Measurements from ENCODE around the gene ANKK1.

The ANKK1 gene

GRCh38 chr11:113393501-113393985 lies 6.0 kb downstream of the ANKK1 start:
- DNase-seq (ENCODE audit: low spot score) (no peak), ATAC-seq (ENCODE audit: low read depth) (no peak)
- no peaks in the 10 kb centered on the region for H3K4me1 ChIP-seq (ENCODE audit: insufficient read depth, poor library complexity, severe bottlenecking)
- H3K36me3 ChIP-seq (ENCODE audit: low read depth) = no peaks in the 10 kb centered on the region
- no peak overlapping the region for H3K4me3 ChIP-seq (ENCODE audit: severe bottlenecking)
- no peaks in the 10 kb centered on the region for H3K27me3 ChIP-seq (ENCODE audit: insufficient read depth, poor library complexity, severe bottlenecking)
- no peaks in the 10 kb centered on the region for H3K9me3 ChIP-seq (ENCODE audit: severe bottlenecking)
- H3K27ac ChIP-seq (ENCODE audit: poor library complexity, severe bottlenecking) = no peak overlapping the region
- no peak for TF ChIP-seq CTCF (IDR thresholded peaks at IDR 0.05; ENCODE audit: poor library complexity, severe bottlenecking)

GRCh38 chr11:113394919-113395318 lies 7.3 kb downstream of the ANKK1 start:
- no peaks in the 10 kb centered on the region for H3K27me3 ChIP-seq (ENCODE audit: insufficient read depth, poor library complexity, severe bottlenecking)
- no peak for DNase-seq (ENCODE audit: low spot score)

GRCh38 chr11:113395782-113396336 lies 8.3 kb downstream of the ANKK1 start:
- Histone ChIP-seq H3K36me3 (ENCODE audit: low read depth) (no peaks in the 10 kb centered on the region), H3K27me3 (ENCODE audit: insufficient read depth, poor library complexity, severe bottlenecking) (no peaks in the 10 kb centered on the region), H3K4me1 (ENCODE audit: insufficient read depth, poor library complexity, severe bottlenecking) (no peaks in the 10 kb centered on the region), H3K27ac (ENCODE audit: poor library complexity, severe bottlenecking) (no peak overlapping the region), H3K9me3 (ENCODE audit: severe bottlenecking) (no peaks in the 10 kb centered on the region), H3K4me3 (ENCODE audit: severe bottlenecking) (no peak overlapping the region)
- DNase-seq (ENCODE audit: low spot score) (no peak), ATAC-seq (ENCODE audit: low read depth) (no peak)
- TF ChIP-seq CTCF (IDR thresholded peaks at IDR 0.05; ENCODE audit: poor library complexity, severe bottlenecking) = no peak

More at GRCh38 chr11:113394919-113395318, 7.3 kb downstream of the ANKK1 start:
- Histone ChIP-seq H3K36me3 (ENCODE audit: low read depth) (no peaks in the 10 kb centered on the region), H3K27ac (ENCODE audit: poor library complexity, severe bottlenecking) (no peak overlapping the region), H3K4me3 (ENCODE audit: severe bottlenecking) (no peak overlapping the region), H3K9me3 (ENCODE audit: severe bottlenecking) (no peaks in the 10 kb centered on the region), H3K4me1 (ENCODE audit: insufficient read depth, poor library complexity, severe bottlenecking) (no peaks in the 10 kb centered on the region)
- no peak for TF ChIP-seq CTCF (IDR thresholded peaks at IDR 0.05; ENCODE audit: poor library complexity, severe bottlenecking)
- no peak for ATAC-seq (ENCODE audit: low read depth)

- Histone ChIP-seq H3K27ac (ENCODE audit: poor library complexity, severe bottlenecking) (no peak overlapping the region), H3K9me3 (ENCODE audit: severe bottlenecking) (no peaks in the 10 kb centered on the region)
- no peak for TF ChIP-seq CTCF (IDR thresholded peaks at IDR 0.05; ENCODE audit: poor library complexity, severe bottlenecking)
These were observed 9.1 kb downstream of the ANKK1 start for GRCh38 chr11:113396690-113397089.

GRCh38 chr11:113397212-113397611 lies 9.6 kb downstream of the ANKK1 start:
- no peak for TF ChIP-seq CTCF (IDR thresholded peaks at IDR 0.05; ENCODE audit: poor library complexity, severe bottlenecking)
- Histone ChIP-seq H3K4me1 (ENCODE audit: insufficient read depth, poor library complexity, severe bottlenecking) (peaks cover 8% of the 10 kb centered on the region), H3K9me3 (ENCODE audit: severe bottlenecking) (no peaks in the 10 kb centered on the region), H3K36me3 (ENCODE audit: low read depth) (no peaks in the 10 kb centered on the region), H3K4me3 (ENCODE audit: severe bottlenecking) (no peak overlapping the region), H3K27ac (ENCODE audit: poor library complexity, severe bottlenecking) (no peak overlapping the region), H3K27me3 (ENCODE audit: insufficient read depth, poor library complexity, severe bottlenecking) (no peaks in the 10 kb centered on the region)
- DNase-seq (ENCODE audit: low spot score) (no peak), ATAC-seq (ENCODE audit: low read depth) (no peak)

More at GRCh38 chr11:113396690-113397089, 9.1 kb downstream of the ANKK1 start:
- Histone ChIP-seq H3K27me3 (ENCODE audit: insufficient read depth, poor library complexity, severe bottlenecking) (no peaks in the 10 kb centered on the region), H3K4me3 (ENCODE audit: severe bottlenecking) (no peak overlapping the region), H3K36me3 (ENCODE audit: low read depth) (no peaks in the 10 kb centered on the region), H3K4me1 (ENCODE audit: insufficient read depth, poor library complexity, severe bottlenecking) (peaks cover 6% of the 10 kb centered on the region)
- DNase-seq (ENCODE audit: low spot score) (no peak), ATAC-seq (ENCODE audit: low read depth) (no peak)

Measured in RWPE2 (cell line).